Mesendoderm (in vitro differentiated cells): ENCODE measurements around the gene PDS5B. TPM values are rescaled to one million over a fixed set of nuclear protein-coding genes. Genes with fewer than 3 reads are reported as not detected.
"Not testable (repeated sequence)": the region's sequence is repeated elsewhere in the genome, so short reads cannot be mapped to it uniquely, and the experiment has no call there.

Experiments
- DNase-seq: peaks from one replicate; pipeline ENCODE4 v3.0.0; 2013
- H2AK5ac ChIP-seq: 2 replicates; pipeline ENCODE4 v1.6.1; 2013; ENCODE audit warnings: low read length, inconsistent platforms
- H2BK120ac ChIP-seq: 2 replicates; pipeline ENCODE4 v1.6.1; 2013; ENCODE audit warnings: low read depth, mild to moderate bottlenecking, low read length, moderate library complexity, mixed read lengths
- H2BK15ac ChIP-seq: replicated peaks from 2 replicates; pipeline ENCODE4 v1.6.1; 2013; ENCODE audit warnings: low read depth, mild to moderate bottlenecking, moderate library complexity
- H2BK5ac ChIP-seq: 2 replicates; pipeline ENCODE4 v1.6.1; 2013; ENCODE audit warnings: low read length, inconsistent platforms
- H3K18ac ChIP-seq: 2 replicates; pipeline ENCODE4 v1.6.1; 2013; ENCODE audit warnings: mild to moderate bottlenecking, low read length, mixed read lengths
- H3K23ac ChIP-seq: one replicate; pipeline ENCODE4 v1.6.1; 2013; ENCODE audit warnings: low read length
- H3K27ac ChIP-seq: 2 replicates; pipeline ENCODE4 v1.5.1; 2013; ENCODE audit warnings: low read depth, mild to moderate bottlenecking, inconsistent platforms, low read length, moderate library complexity
- H3K27me3 ChIP-seq: 2 replicates; pipeline ENCODE4 v1.6.1; 2013; ENCODE audit warnings: low read length, control low read depth, mild to moderate bottlenecking, inconsistent platforms; ENCODE audit not compliant: insufficient read depth, poor library complexity
- H3K36me3 ChIP-seq: 2 replicates; pipeline ENCODE4 v1.6.1; 2013; ENCODE audit warnings: low read length, inconsistent platforms; ENCODE audit not compliant: control insufficient read depth, insufficient read depth
- H3K4ac ChIP-seq: one replicate; pipeline ENCODE4 v1.6.1; 2013; ENCODE audit warnings: low read depth, mild to moderate bottlenecking, low read length, moderate library complexity
- H3K4me1 ChIP-seq: 2 replicates; pipeline ENCODE4 v1.6.1; 2013; ENCODE audit warnings: low read depth, low read length, inconsistent platforms; ENCODE audit not compliant: control insufficient read depth
- H3K4me2 ChIP-seq: 2 replicates; pipeline ENCODE4 v1.6.1; 2013; ENCODE audit warnings: low read length
- H3K4me3 ChIP-seq: 2 replicates; pipeline ENCODE4 v1.5.1; 2013; ENCODE audit warnings: mild to moderate bottlenecking, low read length
- H3K56ac ChIP-seq: one replicate; pipeline ENCODE4 v1.6.1; 2013; ENCODE audit warnings: low read length
- H3K79me1 ChIP-seq: 2 replicates; pipeline ENCODE4 v1.6.1; 2013; ENCODE audit warnings: low read length, inconsistent platforms
- H3K79me2 ChIP-seq: 2 replicates; pipeline ENCODE4 v1.6.1; 2013; ENCODE audit warnings: mild to moderate bottlenecking, low read length; ENCODE audit not compliant: control insufficient read depth, insufficient read depth
- H3K9ac ChIP-seq: 2 replicates; pipeline ENCODE4 v1.6.1; 2013; ENCODE audit warnings: low read length, inconsistent platforms
- H4K5ac ChIP-seq: one replicate; pipeline ENCODE4 v1.6.1; 2013; ENCODE audit warnings: low read length
- H4K8ac ChIP-seq: one replicate; pipeline ENCODE4 v1.6.1; 2013; ENCODE audit warnings: low read depth, mild to moderate bottlenecking, control low read depth, low read length, moderate library complexity
- whole genome bisulfite sequencing: extraction: QIAGEN DNeasy Blood & Tissue Kit; methylation state at CpG from one replicate; pipeline ENCODE4 v1.1.7; 2013; ENCODE audit warnings: low lambda C conversion rate, missing lambda C conversion rate; ENCODE audit not compliant: insufficient coverage; ENCODE audit errors: extremely low coverage; 5-methylcytosine and 5-hydroxymethylcytosine counted together
- small RNA-seq: library from polyadenylated mRNA; stranded (forward); fragments of <200 nt; extraction: miRNeasy Mini kit (QIAGEN cat#:217004); gene quantifications from one replicate; pipeline ENCODE3, GENCODE V24; 2013; ENCODE audit not compliant: insufficient read depth

PDS5B gene

DNA sequence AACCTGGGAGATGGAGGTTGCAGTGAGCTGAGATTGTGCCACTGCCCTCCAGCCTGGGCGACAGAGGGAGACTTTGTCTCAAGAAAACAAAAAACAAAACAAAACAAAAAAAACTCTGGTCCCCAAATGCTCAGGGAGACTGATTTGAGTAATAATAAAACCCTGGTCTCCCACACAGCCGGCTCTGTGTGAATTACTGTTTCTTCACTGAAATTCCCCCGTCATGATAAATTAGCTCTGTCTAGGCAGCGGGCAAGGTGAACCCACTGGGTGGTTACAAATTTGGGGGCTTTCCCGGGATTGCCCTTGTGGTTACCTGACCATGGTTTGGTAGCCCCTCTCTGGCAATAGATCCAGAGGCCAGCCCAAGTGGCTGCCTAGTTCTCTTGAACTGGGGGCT lies 240.1 kb downstream of the PDS5B start:
- H3K9ac ChIP-seq, H3K4me2 ChIP-seq, H2BK120ac ChIP-seq, H3K27me3 ChIP-seq, H3K23ac ChIP-seq, H2BK5ac ChIP-seq, H3K4ac ChIP-seq, H3K4me1 ChIP-seq, H3K4me3 ChIP-seq, H3K56ac ChIP-seq, H4K8ac ChIP-seq, DNase-seq, H2AK5ac ChIP-seq, H2BK15ac ChIP-seq, H3K79me2 ChIP-seq, H3K18ac ChIP-seq, H3K79me1 ChIP-seq, H4K5ac ChIP-seq, H3K36me3 ChIP-seq, H3K27ac ChIP-seq: not testable (repeated sequence)
- no CpG with 5 or more reads among the region's 5 CpGs for WGBS

Small RNA genes within 50 kb of the gene (small RNA-seq; reads per million reads assigned to genes)
- not detected for gene RNY1P4
